LNCAP (cell line): ENCODE results near the gene FAM9C.

Experiments used
- CTCF ChIP-seq: fragments of 450-650 bp; IDR thresholded peaks from 2 replicates; pipeline ENCODE4 v1.5.1; 2017; ENCODE audit warnings: mild to moderate bottlenecking

The FAM9C gene

GRCh38 chrX:13066391-13066790 lies 22.0 kb upstream of the FAM9C start:
- TF ChIP-seq CTCF = no peak

GRCh38 chrX:13064599-13065143 lies 20.3 kb upstream of the FAM9C start:
- TF ChIP-seq CTCF = no peak

- no peak for TF ChIP-seq CTCF
These were observed 15.4 kb upstream of the FAM9C start for GRCh38 chrX:13059637-13060499.

- TF ChIP-seq CTCF = no peak
These were observed 11.1 kb upstream of the FAM9C start for GRCh38 chrX:13055486-13055885.

DNA sequence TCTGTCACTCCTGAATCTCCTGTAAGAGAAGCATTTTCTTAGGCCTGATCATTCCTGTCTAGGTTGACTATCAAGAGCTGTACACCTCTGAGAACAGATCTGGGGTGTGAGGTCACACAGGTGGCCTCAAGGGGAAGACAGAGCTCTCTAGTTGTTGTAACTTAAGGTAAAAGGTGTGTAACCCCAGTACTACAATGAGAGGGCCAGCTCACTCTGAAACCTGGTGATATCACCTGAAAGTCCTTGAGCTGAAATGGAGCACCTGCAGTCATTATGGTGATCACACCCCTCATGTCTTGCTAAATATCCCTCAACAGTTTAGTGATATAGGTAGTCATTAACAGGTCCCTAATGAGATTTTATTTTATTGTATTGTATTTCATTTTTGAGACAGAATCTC lies 8.8 kb upstream of the FAM9C start:
- TF ChIP-seq CTCF = no peak

DNA sequence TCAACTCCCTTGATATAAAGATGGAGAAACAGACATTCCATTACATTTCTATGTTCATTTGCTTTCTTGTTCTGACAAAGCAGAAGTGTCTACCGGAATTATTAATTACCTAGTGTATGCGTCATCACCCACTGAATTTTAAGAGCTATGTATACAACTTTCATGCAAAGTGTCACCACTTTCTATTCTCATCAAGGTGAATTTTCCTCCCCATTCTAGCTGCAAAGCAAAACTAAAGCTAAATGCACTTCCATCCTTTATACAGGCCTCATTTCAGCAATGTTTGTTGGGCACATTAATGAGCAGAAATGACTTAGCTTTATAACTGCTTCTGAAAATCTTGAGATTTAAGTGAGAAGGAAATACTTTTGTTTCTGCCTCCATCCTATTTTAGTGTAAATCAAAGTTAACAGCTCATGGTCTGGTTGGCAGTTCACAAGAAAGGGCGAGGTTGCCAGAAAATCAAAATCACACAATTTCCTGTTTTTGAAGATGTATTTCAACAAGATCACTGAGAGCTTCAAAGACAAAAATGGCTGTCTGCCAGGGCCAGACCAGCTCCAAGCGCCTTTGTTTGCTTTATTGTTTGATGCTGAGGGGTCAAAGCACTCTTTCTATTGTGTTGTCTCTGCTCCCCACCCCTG lies 7.2 kb upstream of the FAM9C start:
- no peak for TF ChIP-seq CTCF

GRCh38 chrX:13051167-13051528 lies 6.7 kb upstream of the FAM9C start:
- TF ChIP-seq CTCF = no peak
